ENCODE data around the gene NEGR1. TPM values are rescaled to one million over a fixed set of nuclear protein-coding genes. Genes with fewer than 3 reads are reported as not detected.

The NEGR1 gene
- total RNA-seq, 1 experiment from 2014 or later, result 1.2 TPM

- no peak for DNase-seq
- H3K9me3 ChIP-seq (replicated peaks), result no peaks in the 10 kb centered on the region
- no peak overlapping the region for H3K27ac ChIP-seq
- no peaks in the 10 kb centered on the region; the same call in 1 of the 2 replicates for H3K27me3 ChIP-seq
- H3K36me3 ChIP-seq, result no peaks in the 10 kb centered on the region
- H3K4me1 ChIP-seq, result no peaks in the 10 kb centered on the region
- no peak overlapping the region for H3K4me3 ChIP-seq
Measured at GRCh38 chr1:71778940-71779339, 503.4 kb downstream of the NEGR1 start.

GRCh38 chr1:71777094-71777493 lies 505.2 kb downstream of the NEGR1 start:
- no peaks in the 10 kb centered on the region for H3K4me1 ChIP-seq
- no peak overlapping the region for H3K27ac ChIP-seq
- H3K36me3 ChIP-seq, result no peaks in the 10 kb centered on the region
- no peaks in the 10 kb centered on the region for H3K9me3 ChIP-seq (replicated peaks)
- H3K27me3 ChIP-seq, result no peaks in the 10 kb centered on the region; the same call in 1 of the 2 replicates
- no peak overlapping the region for H3K4me3 ChIP-seq
- no peak for DNase-seq

GRCh38 chr1:71774705-71775104 lies 507.6 kb downstream of the NEGR1 start:
- no peaks in the 10 kb centered on the region; the same call in 1 of the 2 replicates for H3K27me3 ChIP-seq
- no peak overlapping the region for H3K27ac ChIP-seq

GRCh38 chr1:71770121-71770520 lies 512.2 kb downstream of the NEGR1 start:
- H3K36me3 ChIP-seq, result no peaks in the 10 kb centered on the region
- DNase-seq, result no peak

More at GRCh38 chr1:71774705-71775104, 507.6 kb downstream of the NEGR1 start:
- Histone ChIP-seq H3K4me1 (no peaks in the 10 kb centered on the region), H3K36me3 (no peaks in the 10 kb centered on the region), H3K9me3 (replicated peaks) (no peaks in the 10 kb centered on the region), H3K4me3 (no peak overlapping the region)
- DNase-seq, result no peak

GRCh38 chr1:71766748-71767147 lies 515.6 kb downstream of the NEGR1 start:
- no peak for DNase-seq
- no peaks in the 10 kb centered on the region for H3K4me1 ChIP-seq
- no peak overlapping the region for H3K4me3 ChIP-seq
- H3K36me3 ChIP-seq, result no peaks in the 10 kb centered on the region
- no peak overlapping the region for H3K27ac ChIP-seq
- no peaks in the 10 kb centered on the region for H3K9me3 ChIP-seq (replicated peaks)
- no peaks in the 10 kb centered on the region for H3K27me3 ChIP-seq

More at GRCh38 chr1:71770121-71770520, 512.2 kb downstream of the NEGR1 start:
- no peaks in the 10 kb centered on the region for H3K4me1 ChIP-seq
- H3K27ac ChIP-seq, result no peak overlapping the region
- no peaks in the 10 kb centered on the region for H3K9me3 ChIP-seq (replicated peaks)
- no peaks in the 10 kb centered on the region for H3K27me3 ChIP-seq
- no peak overlapping the region for H3K4me3 ChIP-seq

GRCh38 chr1:71762514-71763255 lies 519.7 kb downstream of the NEGR1 start:
- no peak for DNase-seq

GRCh38 chr1:71755441-71755840 lies 526.9 kb downstream of the NEGR1 start:
- Histone ChIP-seq H3K27me3 (no peaks in the 10 kb centered on the region), H3K36me3 (no peaks in the 10 kb centered on the region), H3K4me1 (no peaks in the 10 kb centered on the region), H3K27ac (no peak overlapping the region), H3K4me3 (no peak overlapping the region), H3K9me3 (replicated peaks) (no peaks in the 10 kb centered on the region)
- DNase-seq, result no peak

More at GRCh38 chr1:71762514-71763255, 519.7 kb downstream of the NEGR1 start:
- H3K27ac ChIP-seq, result no peak overlapping the region
- no peak overlapping the region for H3K4me3 ChIP-seq
- no peaks in the 10 kb centered on the region for H3K9me3 ChIP-seq (replicated peaks)
- H3K27me3 ChIP-seq, result no peaks in the 10 kb centered on the region
- H3K4me1 ChIP-seq, result no peaks in the 10 kb centered on the region
- no peaks in the 10 kb centered on the region for H3K36me3 ChIP-seq

GRCh38 chr1:71753746-71754145 lies 528.6 kb downstream of the NEGR1 start:
- H3K4me3 ChIP-seq, result no peak overlapping the region
- H3K9me3 ChIP-seq (replicated peaks), result no peaks in the 10 kb centered on the region
- H3K27ac ChIP-seq, result no peak overlapping the region
- H3K4me1 ChIP-seq, result no peaks in the 10 kb centered on the region
- H3K36me3 ChIP-seq, result no peaks in the 10 kb centered on the region
- no peaks in the 10 kb centered on the region for H3K27me3 ChIP-seq
- no peak for DNase-seq

- Histone ChIP-seq H3K36me3 (no peaks in the 10 kb centered on the region), H3K27ac (no peak overlapping the region), H3K4me3 (no peak overlapping the region), H3K27me3 (no peaks in the 10 kb centered on the region), H3K9me3 (replicated peaks) (no peaks in the 10 kb centered on the region), H3K4me1 (no peaks in the 10 kb centered on the region)
- DNase-seq, result no peak
Measured at GRCh38 chr1:71745326-71745725, 537.0 kb downstream of the NEGR1 start.

- Histone ChIP-seq H3K9me3 (replicated peaks) (no peaks in the 10 kb centered on the region), H3K36me3 (no peaks in the 10 kb centered on the region), H3K27ac (no peak overlapping the region), H3K4me3 (no peak overlapping the region), H3K27me3 (no peaks in the 10 kb centered on the region), H3K4me1 (no peaks in the 10 kb centered on the region)
- no peak for DNase-seq
Measured at GRCh38 chr1:71743862-71744261, 538.5 kb downstream of the NEGR1 start.

GRCh38 chr1:71738910-71739309 lies 543.4 kb downstream of the NEGR1 start:
- no peaks in the 10 kb centered on the region for H3K4me1 ChIP-seq
- H3K27me3 ChIP-seq, result no peaks in the 10 kb centered on the region
- H3K4me3 ChIP-seq, result no peak overlapping the region
- H3K36me3 ChIP-seq, result no peaks in the 10 kb centered on the region
- H3K9me3 ChIP-seq (replicated peaks), result no peaks in the 10 kb centered on the region
- no peak overlapping the region for H3K27ac ChIP-seq
- DNase-seq, result no peak

GRCh38 chr1:71738256-71738655 lies 544.1 kb downstream of the NEGR1 start:
- no peaks in the 10 kb centered on the region for H3K4me1 ChIP-seq
- H3K27ac ChIP-seq, result no peak overlapping the region
- H3K36me3 ChIP-seq, result no peaks in the 10 kb centered on the region
- no peak overlapping the region for H3K4me3 ChIP-seq
- no peaks in the 10 kb centered on the region for H3K27me3 ChIP-seq
- no peak for DNase-seq
- no peaks in the 10 kb centered on the region for H3K9me3 ChIP-seq (replicated peaks)

GRCh38 chr1:71737768-71738167 lies 544.6 kb downstream of the NEGR1 start:
- Histone ChIP-seq H3K27me3 (no peaks in the 10 kb centered on the region), H3K36me3 (no peaks in the 10 kb centered on the region), H3K4me1 (no peaks in the 10 kb centered on the region), H3K27ac (no peak overlapping the region), H3K9me3 (replicated peaks) (no peaks in the 10 kb centered on the region), H3K4me3 (no peak overlapping the region)
- no peak for DNase-seq

GRCh38 chr1:71733121-71733520 lies 549.2 kb downstream of the NEGR1 start:
- no peak for DNase-seq
- no peaks in the 10 kb centered on the region for H3K27me3 ChIP-seq

GRCh38 chr1:71721532-71721931 lies 560.8 kb downstream of the NEGR1 start:
- H3K9me3 ChIP-seq (replicated peaks), result no peaks in the 10 kb centered on the region

More at GRCh38 chr1:71733121-71733520, 549.2 kb downstream of the NEGR1 start:
- Histone ChIP-seq H3K4me3 (no peak overlapping the region), H3K36me3 (no peaks in the 10 kb centered on the region), H3K9me3 (replicated peaks) (no peaks in the 10 kb centered on the region), H3K4me1 (no peaks in the 10 kb centered on the region), H3K27ac (no peak overlapping the region)

GRCh38 chr1:71719330-71719729 lies 563.0 kb downstream of the NEGR1 start:
- Histone ChIP-seq H3K27ac (no peak overlapping the region), H3K36me3 (no peaks in the 10 kb centered on the region), H3K9me3 (replicated peaks) (no peaks in the 10 kb centered on the region), H3K4me1 (no peaks in the 10 kb centered on the region), H3K4me3 (no peak overlapping the region), H3K27me3 (no peaks in the 10 kb centered on the region)
- no peak for DNase-seq

More at GRCh38 chr1:71721532-71721931, 560.8 kb downstream of the NEGR1 start:
- H3K4me3 ChIP-seq, result no peak overlapping the region
- no peaks in the 10 kb centered on the region for H3K27me3 ChIP-seq
- no peak for DNase-seq
- no peaks in the 10 kb centered on the region for H3K4me1 ChIP-seq
- no peak overlapping the region for H3K27ac ChIP-seq
- no peaks in the 10 kb centered on the region for H3K36me3 ChIP-seq
